K562 (cell line): ENCODE measurements around the gene EXOC3L1. TPM values are rescaled to one million over a fixed set of nuclear protein-coding genes. Genes with fewer than 3 reads are reported as not detected.

Experiments used
- ATAC-seq: fragments of 200-7000 bp; cut with Tn5 transposase; 3 replicates; pipeline ENCODE4 v1.9.1; 2020; ENCODE audit warnings: moderate library complexity
- BruUV-seq: library from RNA; stranded (reverse); fragments of 400-500 nt; replicated peaks from 2 replicates; lab custom pipeline; 2021; lab: Mats Ljungman, UMichigan
- CTCF ChIA-PET: fragments of 300-600 bp; formaldehyde crosslinking; extraction: SDS; loops from one replicate; lab custom pipeline; 2021; ENCODE audit warnings: low intra/inter-chr PET ratio; lab: Yijun Ruan, JAX
- POLR2A ChIA-PET: fragments of 300-600, 350-650 bp; sonication (Branson Sonifier 250); formaldehyde crosslinking; extraction: SDS; loops from one replicate; lab custom pipeline; 2021; ENCODE audit warnings: antibody characterized with exemption, inconsistent platforms; lab: Yijun Ruan, JAX
- DNase-seq, 4 experiments: peaks; one replicate each; pipeline versions ENCODE4 v3.0.0 to v3.0.0-alpha.2; 2011 to 2018; ENCODE audit warnings: low spot score in 3 of 4, mixed read lengths in 3 of 4; ENCODE audit errors: extremely low read depth in 1 of 4
- FAIRE-seq: peaks from 2 replicates; lab custom pipeline; 2011; peaks lifted over from hg19 to GRCh38; lab: Jason Lieb, UNC
- H2AFZ ChIP-seq: 2 replicates; pipeline ENCODE4 v1.6.0; 2011; ENCODE audit warnings: low read depth, low read length, control low read depth, inconsistent platforms
- H3K27ac ChIP-seq: fragments of 200-600 bp; 3 replicates; pipeline ENCODE4 v1.8.0; 2011; ENCODE audit warnings: low read depth, mild to moderate bottlenecking, control low read depth, inconsistent platforms, low read length, moderate library complexity, mixed read lengths; ENCODE audit errors: extremely low read depth
- H3K27me3 ChIP-seq, 2 experiments: fragments of 300-600 bp in 1 of 2; 2 replicates in 1 of 2; 3 replicates in 1 of 2; pipeline versions ENCODE4 v1.6.0 to v1.8.0; 2011; ENCODE audit warnings: inconsistent platforms in 2 of 2, low read length in 2 of 2, mild to moderate bottlenecking in 1 of 2, mixed read lengths in 1 of 2, moderate library complexity in 1 of 2; ENCODE audit not compliant: control insufficient read depth in 2 of 2, insufficient read depth in 2 of 2
- H3K36me3 ChIP-seq: fragments of 300-600 bp; 3 replicates; pipeline ENCODE4 v1.8.0; 2011; ENCODE audit warnings: mild to moderate bottlenecking, low read length, inconsistent platforms; ENCODE audit not compliant: control insufficient read depth, insufficient read depth
- H3K4me1 ChIP-seq, 2 experiments: fragments of 200-600 bp in 1 of 2; replicated peaks in 1 of 2; 2 replicates in 1 of 2; 3 replicates in 1 of 2; pipeline versions ENCODE4 v1.5.1 to v1.8.0; 2011; ENCODE audit warnings: inconsistent platforms in 2 of 2, low read length in 2 of 2, mild to moderate bottlenecking in 1 of 2, mixed read lengths in 1 of 2, moderate library complexity in 1 of 2; ENCODE audit not compliant: control insufficient read depth in 2 of 2, insufficient read depth in 2 of 2
- H3K4me2 ChIP-seq: 2 replicates; pipeline ENCODE4 v1.6.1; 2011; ENCODE audit warnings: low read length, control low read depth, inconsistent platforms, mixed read lengths; ENCODE audit not compliant: insufficient read depth
- H3K4me3 ChIP-seq: fragments of 200-600 bp; sonication (generic), shearing (Covaris generic); 2 replicates; pipeline ENCODE4 v1.5.1; 2016; ENCODE audit warnings: control low read depth, inconsistent platforms
- H3K79me2 ChIP-seq: fragments of 200-600 bp; 3 replicates; pipeline ENCODE4 v1.8.0; 2011; ENCODE audit warnings: low read length, inconsistent platforms; ENCODE audit not compliant: control insufficient read depth, insufficient read depth
- H3K9ac ChIP-seq, 2 experiments: 2 replicates each; pipeline versions ENCODE4 v1.6.0 to v1.6.1; 2011; ENCODE audit warnings: low read depth in 2 of 2, low read length in 2 of 2, control low read depth in 1 of 2, inconsistent platforms in 1 of 2, mild to moderate bottlenecking in 1 of 2, mixed read lengths in 1 of 2; ENCODE audit not compliant: insufficient read depth in 1 of 2
- H3K9me1 ChIP-seq: one replicate; pipeline ENCODE4 v1.6.0; 2011; ENCODE audit warnings: inconsistent platforms, mild to moderate bottlenecking, low read length, moderate library complexity; ENCODE audit not compliant: control insufficient read depth, insufficient read depth
- H3K9me3 ChIP-seq: replicated peaks from 2 replicates; pipeline ENCODE4 v1.5.1; 2011; ENCODE audit warnings: low read depth, low read length, inconsistent platforms; ENCODE audit not compliant: control insufficient read depth, insufficient read depth
- H4K20me1 ChIP-seq: replicated peaks from 2 replicates; pipeline ENCODE4 v1.6.1; 2011; ENCODE audit warnings: low read length, inconsistent platforms, mixed read lengths; ENCODE audit not compliant: control insufficient read depth, insufficient read depth
- FIP1L1 ChIP-seq: fragments of 200-400 bp; formaldehyde crosslinking; IDR thresholded peaks from 2 replicates; pipeline ENCODE4 v1.6.1; 2018; ENCODE audit warnings: mild to moderate bottlenecking, low read depth, low read length; ENCODE audit not compliant: poor library complexity, severe bottlenecking
- MAFF ChIP-seq: IDR thresholded peaks from 2 replicates; pipeline ENCODE4 v1.6.1; 2012; ENCODE audit warnings: low read length, improper control_type of control experiment
- MCM2 ChIP-seq: fragments of 450-650 bp; IDR thresholded peaks from 2 replicates; pipeline ENCODE4 v1.6.1; 2017; ENCODE audit warnings: low read depth, mild to moderate bottlenecking
- RCOR1 ChIP-seq, 2 experiments: IDR thresholded peaks; 2 replicates each; pipeline ENCODE4 v1.6.1; 2012; ENCODE audit warnings: low read depth in 2 of 2, low read length in 2 of 2, borderline replicate concordance in 1 of 2, improper control_type of control experiment in 1 of 2
- SIX5 ChIP-seq, 2 experiments: IDR thresholded peaks; 2 replicates each; pipeline ENCODE4 v1.6.1; 2011; ENCODE audit warnings: low read length in 2 of 2, borderline replicate concordance in 1 of 2, low read depth in 1 of 2, mild to moderate bottlenecking in 1 of 2, moderate library complexity in 1 of 2; ENCODE audit not compliant: insufficient read depth in 1 of 2
- SMARCB1 ChIP-seq: IDR thresholded peaks from 2 replicates; pipeline ENCODE4 v1.6.1; 2011; ENCODE audit warnings: improper control_type of control experiment, low read depth; ENCODE audit not compliant: insufficient read length
- SP1 ChIP-seq: sonication (generic); formaldehyde crosslinking; IDR thresholded peaks from 2 replicates; pipeline ENCODE4 v1.8.1; 2022; ENCODE audit warnings: mild to moderate bottlenecking, missing genetic modification reagents
- ZFX ChIP-seq: sonication (generic); formaldehyde crosslinking; IDR thresholded peaks from 2 replicates; pipeline ENCODE4 v1.8.0; 2022; ENCODE audit warnings: mild to moderate bottlenecking, missing genetic modification reagents, moderate library complexity
- ZNF263 ChIP-seq: sonication (generic); formaldehyde crosslinking; IDR thresholded peaks from 2 replicates; pipeline ENCODE4 v1.8.0; 2022; ENCODE audit warnings: mild to moderate bottlenecking, missing genetic modification reagents, borderline replicate concordance
- ZNF707 ChIP-seq: fragments of 250-450 bp; sonication (Bioruptor Pico); conservative IDR thresholded peaks from 2 replicates; pipeline ENCODE4 v1.8.0; 2022; ENCODE audit warnings: inconsistent platforms, mild to moderate bottlenecking, moderate library complexity
- WGBS: fragments of 100-300 bp; shearing (Covaris generic); methylation state at CpG from one replicate; pipeline ENCODE4 v1.1.6; 2016; ENCODE audit warnings: low coverage, mixed read lengths; ENCODE audit not compliant: insufficient coverage; ENCODE audit errors: missing lambda C conversion rate; 5-methylcytosine and 5-hydroxymethylcytosine counted together
- in situ Hi-C: fragments of 300-500 bp; cut with MboI; formaldehyde crosslinking; loops from 4 replicates; pipeline ENCODE4 v1.15.0; 2018; ENCODE audit warnings: inconsistent platforms, mixed read lengths
- intact Hi-C: fragments of 100-400 bp; cut with micrococcal nuclease; formaldehyde crosslinking; loops from 2 replicates; pipeline ENCODE4 v1.14.2; 2022
- polyA plus RNA-seq, 8 experiments: library from polyadenylated mRNA; depleted of rRNA in 4 of 8; stranded (reverse) in 5 of 8; unstranded in 3 of 8; fragments of >200 nt; fragmentation: Nextera tagmentation in 2 of 8; fragmentation: Illumina TruSeq in 1 of 8; extraction: Ambion mirVana in 2 of 8; extraction: Trizol in 1 of 8; gene quantifications; 2 replicates each; pipeline versions ENCODE4 v1.2.1 to v1.2.3, GENCODE V29; 2011 to 2014; ENCODE audit warnings: inconsistent platforms in 1 of 8, missing spikeins in 1 of 8
- total RNA-seq, 7 experiments: library from RNA; depleted of rRNA in 6 of 7; stranded (reverse); fragments of >200 nt in 6 of 7; fragmentation: Illumina TruSeq in 2 of 7; extraction: Trizol in 2 of 7; gene quantifications; 2 replicates each; pipeline versions ENCODE4 v1.2.1 to v1.2.3, GENCODE V29; 2011 to 2021; ENCODE audit warnings: low replicate concordance in 1 of 7
- TF ChIP-seq, protein P1 (sequence below): sonication (generic); formaldehyde crosslinking; IDR thresholded peaks from 2 replicates; pipeline ENCODE4 v1.8.0; 2022; ENCODE audit warnings: missing genetic modification reagents, mild to moderate bottlenecking, moderate library complexity, borderline replicate concordance
- TF ChIP-seq, protein P2 (sequence below): sonication (generic); formaldehyde crosslinking; IDR thresholded peaks from 2 replicates; pipeline ENCODE4 v1.8.0; 2022; ENCODE audit warnings: mild to moderate bottlenecking, missing genetic modification reagents

The EXOC3L1 gene
- total and polyA plus RNA-seq, 9 of the 15 experiments (the other 6 are each of a cell fraction or from before 2014, with no cell fraction given), result 0.08 TPM; not detected in 8

DNA sequence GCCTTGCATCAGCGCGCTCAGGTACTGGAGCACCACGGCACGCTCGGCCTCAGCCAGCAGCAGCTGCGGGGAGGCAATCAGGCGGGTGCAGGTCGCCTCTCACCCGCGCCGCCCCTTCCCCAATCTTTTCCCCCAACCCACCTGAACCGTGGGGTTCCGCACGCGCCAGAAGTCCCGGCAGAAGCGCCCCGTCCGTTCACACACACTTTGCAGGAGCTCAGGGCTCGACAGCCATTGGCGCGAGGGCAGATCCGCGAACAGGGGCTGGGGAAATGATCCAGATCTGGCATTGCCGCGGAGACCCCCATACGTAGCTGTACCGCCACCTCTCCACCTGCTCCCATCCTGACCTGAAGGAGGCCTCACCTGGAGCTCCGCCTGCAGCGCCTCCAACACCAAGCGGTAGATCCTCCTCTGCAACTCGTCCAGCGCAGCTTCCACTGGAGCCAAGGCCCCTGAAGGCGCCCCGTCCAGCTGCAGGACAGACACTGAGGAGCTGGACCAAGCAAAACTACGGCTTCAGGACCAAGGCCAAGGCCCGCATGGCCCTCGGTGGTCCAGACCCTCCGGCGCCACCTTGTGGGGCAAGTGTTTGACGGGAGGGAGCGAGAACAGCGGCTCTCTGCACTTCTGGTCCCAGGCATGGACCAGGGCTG lies 4.8 kb downstream of the EXOC3L1 start (continued):
- TF ChIP-seq ZNF263, result peak; percentile 76; the same call in 1 of the 2 replicates
- TF ChIP-seq MCM2, result no peak
- TF ChIP-seq SP1 (CRISPR knock-in tag), result peak; percentile 81
- peak; percentile 65 for TF ChIP-seq SMARCB1
- no peak for TF ChIP-seq ZNF707 (CRISPR knock-in tag)
- no peak for TF ChIP-seq SIX5 (IDR thresholded peaks at IDR 0.05; ENCODE audit: borderline replicate concordance in 1 of 2, insufficient read depth in 1 of 2, low read depth in 1 of 2, low read length in 2 of 2)
- TF ChIP-seq, all 486 proteins: peak for 125

DNA sequence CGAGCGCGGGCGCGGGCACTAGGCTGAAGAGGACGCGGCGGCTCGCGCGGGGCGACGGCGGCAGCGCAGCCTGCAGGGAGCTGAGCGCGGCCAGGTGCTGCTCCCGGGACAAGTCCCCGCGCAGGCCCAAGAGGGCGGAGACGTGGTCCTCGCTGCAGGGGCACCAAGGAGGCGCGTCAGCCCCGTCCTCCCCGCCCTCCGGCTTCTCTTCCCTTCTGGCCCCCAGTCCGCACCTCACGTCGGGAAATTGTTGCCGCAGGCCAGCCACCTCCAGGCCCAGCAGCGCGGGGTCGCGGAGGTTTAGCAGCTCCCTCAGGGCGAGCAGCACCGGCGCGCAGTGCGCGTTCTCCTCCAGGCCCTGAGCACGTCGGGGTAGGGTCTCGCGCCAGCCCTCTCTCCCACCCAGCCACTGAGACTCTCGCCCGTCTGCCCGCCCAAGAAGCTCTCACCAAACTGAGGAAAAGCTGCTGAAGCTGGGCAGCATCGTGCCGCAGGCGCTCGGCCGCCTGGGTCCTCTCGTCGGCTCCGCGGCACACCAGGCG lies 5.4 kb downstream of the EXOC3L1 start:
- Histone ChIP-seq H2AFZ (peak overlapping the region; percentile 91), H4K20me1 (peaks cover 11% of the 10 kb centered on the region), H3K9me1 (no peaks in the 10 kb centered on the region), H3K27me3 (no peaks in the 10 kb centered on the region), H3K79me2 (peaks cover 14% of the 10 kb centered on the region), H3K4me1 (peaks cover 13 to 47% of the 10 kb centered on the region in 2 experiments), H3K4me2 (peak overlapping the region; percentile 99; the same call in 1 of the 2 replicates), H3K9me3 (no peaks in the 10 kb centered on the region), H3K36me3 (no peaks in the 10 kb centered on the region), H3K4me3 (peak overlapping the region; percentile 61), H3K27ac (no peak overlapping the region), H3K9ac (peak overlapping the region in 1 of 2 experiments; percentile 97; a peak in 2 of 4 replicates)
- ChIA-PET CTCF (interaction anchor here (0.6 to 1.4 kb wide), 4 partner anchors 29 to 207 kb away, joined by 3 to 5 read pairs (median 4); partner anchors contain the start of gene FHOD1), POLR2A (interaction anchor here (0.5 to 1.3 kb wide), 5 partner anchors 8 to 218 kb away, joined by 3 to 4 read pairs (median 3); no protein-coding TSS in a partner anchor)
- 50% methylated on average over 39 of the region's 59 CpGs for WGBS
- no TSS peak for BruUV-seq
- intact Hi-C loops (loop anchor here (10.0 kb wide), 2 partner anchors 170 to 230 kb away; no protein-coding TSS in a partner anchor), in situ Hi-C loops (no loop called here)
- FAIRE-seq (no peak), DNase-seq (no peak), ATAC-seq (no peak)
- TF ChIP-seq, protein P1, sequence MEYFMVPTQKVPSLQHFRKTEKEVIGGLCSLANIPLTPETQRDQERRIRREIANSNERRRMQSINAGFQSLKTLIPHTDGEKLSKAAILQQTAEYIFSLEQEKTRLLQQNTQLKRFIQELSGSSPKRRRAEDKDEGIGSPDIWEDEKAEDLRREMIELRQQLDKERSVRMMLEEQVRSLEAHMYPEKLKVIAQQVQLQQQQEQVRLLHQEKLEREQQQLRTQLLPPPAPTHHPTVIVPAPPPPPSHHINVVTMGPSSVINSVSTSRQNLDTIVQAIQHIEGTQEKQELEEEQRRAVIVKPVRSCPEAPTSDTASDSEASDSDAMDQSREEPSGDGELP (CRISPR knock-in tag), result no peak
- TF ChIP-seq FIP1L1, result peak; percentile 2
- no peak for TF ChIP-seq MAFF
- no peak for TF ChIP-seq ZFX (CRISPR knock-in tag)
- TF ChIP-seq RCOR1 (IDR thresholded peaks at IDR 0.05; ENCODE audit: borderline replicate concordance in 1 of 2, low read depth in 2 of 2, low read length in 2 of 2), result no peak
- TF ChIP-seq, protein P2, sequence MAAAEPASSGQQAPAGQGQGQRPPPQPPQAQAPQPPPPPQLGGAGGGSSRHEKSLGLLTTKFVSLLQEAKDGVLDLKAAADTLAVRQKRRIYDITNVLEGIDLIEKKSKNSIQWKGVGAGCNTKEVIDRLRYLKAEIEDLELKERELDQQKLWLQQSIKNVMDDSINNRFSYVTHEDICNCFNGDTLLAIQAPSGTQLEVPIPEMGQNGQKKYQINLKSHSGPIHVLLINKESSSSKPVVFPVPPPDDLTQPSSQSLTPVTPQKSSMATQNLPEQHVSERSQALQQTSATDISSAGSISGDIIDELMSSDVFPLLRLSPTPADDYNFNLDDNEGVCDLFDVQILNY (CRISPR knock-in tag), result no peak
